Measurements from ENCODE around the gene PPP3R2. TPM values are rescaled to one million over a fixed set of nuclear protein-coding genes. Genes with fewer than 3 reads are reported as not detected.

PPP3R2 gene, protein sequence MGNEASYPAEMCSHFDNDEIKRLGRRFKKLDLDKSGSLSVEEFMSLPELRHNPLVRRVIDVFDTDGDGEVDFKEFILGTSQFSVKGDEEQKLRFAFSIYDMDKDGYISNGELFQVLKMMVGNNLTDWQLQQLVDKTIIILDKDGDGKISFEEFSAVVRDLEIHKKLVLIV
- not detected for total RNA-seq

GRCh38 chr9:101594796-101595195 is at the start of gene PPP3R2:
Gene PPP3R2, minus strand, starts transcription at chr9:101594969. Its CDS starts 48 bp downstream, at chr9:101594921.
- H3K9me3 Mint-ChIP-seq (ENCODE audit: low read depth): no peaks in the 10 kb centered on the region
- H3K27me3 Mint-ChIP-seq: peaks cover 2% of the 10 kb centered on the region
- H3K4me3 Mint-ChIP-seq: no peak within 1 kb of the TSS
- CTCF ChIA-PET: no interaction called here
- no peak within 1 kb of the TSS for H3K27ac Mint-ChIP-seq
- ATAC-seq (no peak), DNase-seq (no peak)
- H3K36me3 Mint-ChIP-seq: no peaks in the 10 kb centered on the region
- no peaks in the 10 kb centered on the region for H3K4me1 Mint-ChIP-seq

DNA sequence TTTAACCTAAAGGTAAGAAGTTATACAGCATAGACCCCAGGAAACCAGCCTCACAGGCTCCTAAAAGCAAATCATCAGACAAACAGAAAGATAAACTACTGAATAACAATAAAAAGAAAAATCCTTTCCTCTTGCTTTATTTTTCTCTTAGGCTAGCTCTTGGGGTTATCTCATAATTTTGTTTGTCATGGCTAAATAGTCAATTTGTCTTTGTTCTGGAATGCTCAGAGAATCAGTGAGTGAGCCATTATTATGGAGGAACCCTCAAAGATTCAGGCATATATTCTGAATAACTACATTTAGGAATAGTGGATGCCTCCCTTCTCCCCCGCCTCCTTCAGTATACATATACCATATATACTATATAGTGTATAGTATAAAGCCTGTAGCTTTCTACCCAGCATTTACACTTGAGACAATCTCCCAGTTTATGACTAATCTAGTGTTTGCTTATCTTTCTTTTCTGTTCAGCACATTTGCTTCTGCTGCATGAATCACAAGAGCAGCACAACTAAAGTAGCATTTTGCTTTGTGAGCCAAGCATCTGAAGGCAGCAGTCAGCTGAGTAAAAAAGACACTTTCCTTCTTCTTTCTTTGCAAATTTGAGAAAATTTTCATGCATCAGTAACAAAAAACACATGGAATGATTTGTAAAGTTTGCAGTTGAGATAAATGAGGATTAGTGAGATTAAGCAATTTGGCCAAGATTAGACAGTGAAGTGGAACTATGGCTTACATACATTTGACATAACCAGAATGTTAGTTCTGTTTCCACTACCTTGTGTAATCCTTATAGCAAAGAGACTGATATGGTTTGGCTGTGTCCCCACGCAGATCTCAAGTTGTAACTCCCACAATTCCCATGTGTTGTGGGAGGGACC is 45.3 kb upstream of the PPP3R2 start:
- H3K4me1 Mint-ChIP-seq: no peaks in the 10 kb centered on the region
- no peak overlapping the region for H3K4me3 Mint-ChIP-seq
- no peaks in the 10 kb centered on the region for H3K9me3 Mint-ChIP-seq (ENCODE audit: low read depth)
- H3K27me3 Mint-ChIP-seq: no peaks in the 10 kb centered on the region
- ATAC-seq (no peak), DNase-seq (no peak)
- H3K27ac Mint-ChIP-seq: no peak overlapping the region
- H3K36me3 Mint-ChIP-seq: no peaks in the 10 kb centered on the region
- CTCF ChIA-PET: no interaction called here

GRCh38 chr9:101639311-101639710 is 44.5 kb upstream of the PPP3R2 start:
- Mint-ChIP-seq H3K27ac (no peak overlapping the region), H3K9me3 (ENCODE audit: low read depth) (no peaks in the 10 kb centered on the region), H3K4me1 (no peaks in the 10 kb centered on the region), H3K4me3 (no peak overlapping the region), H3K27me3 (no peaks in the 10 kb centered on the region), H3K36me3 (no peaks in the 10 kb centered on the region)
- no peak for DNase-seq
- ATAC-seq: no peak
- CTCF ChIA-PET: no interaction called here

DNA sequence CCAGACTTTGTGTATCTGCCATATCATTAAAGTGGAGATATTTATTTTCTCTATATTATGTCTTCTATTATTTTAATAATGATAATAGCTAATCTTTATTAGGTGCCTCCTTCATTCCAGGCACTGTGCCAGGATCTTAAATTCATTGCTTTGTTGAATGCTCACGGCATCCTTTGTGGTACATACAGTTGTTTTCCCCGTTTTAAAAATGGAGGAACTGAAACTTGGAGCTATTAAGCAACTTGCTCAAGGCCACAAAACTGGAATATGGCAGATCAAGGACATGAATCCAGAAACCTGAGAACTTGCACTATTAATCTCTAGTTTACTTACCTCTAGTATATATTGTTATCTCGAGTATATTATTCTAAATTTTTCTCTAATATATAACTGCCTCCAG is 41.5 kb upstream of the PPP3R2 start:
- DNase-seq (no peak), ATAC-seq (no peak)
- Mint-ChIP-seq H3K27ac (no peak overlapping the region), H3K4me1 (no peaks in the 10 kb centered on the region), H3K36me3 (no peaks in the 10 kb centered on the region), H3K27me3 (no peaks in the 10 kb centered on the region), H3K9me3 (ENCODE audit: low read depth) (no peaks in the 10 kb centered on the region), H3K4me3 (no peak overlapping the region)
- CTCF ChIA-PET: no interaction called here

DNA sequence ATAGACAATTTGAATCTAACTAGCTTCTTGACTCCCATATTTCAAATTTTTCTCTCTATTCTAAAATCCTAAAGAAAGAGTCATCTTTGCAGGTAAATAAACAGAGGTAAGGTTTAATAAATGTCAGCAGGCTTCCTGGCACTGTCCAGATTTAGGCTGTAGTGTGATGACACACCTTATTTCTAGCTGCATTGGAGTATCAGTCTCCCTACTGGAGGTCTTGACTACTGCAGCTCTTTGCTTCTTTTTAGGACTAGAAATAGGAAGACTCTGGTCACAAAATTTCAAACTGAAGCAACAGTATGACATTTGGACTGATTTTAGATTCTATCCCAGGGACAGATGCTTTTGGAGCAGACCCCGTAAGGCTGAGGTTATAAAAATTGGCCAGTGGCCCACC is 40.7 kb upstream of the PPP3R2 start:
- no peak for DNase-seq
- Mint-ChIP-seq H3K36me3 (no peaks in the 10 kb centered on the region), H3K4me1 (no peaks in the 10 kb centered on the region), H3K9me3 (ENCODE audit: low read depth) (no peaks in the 10 kb centered on the region), H3K4me3 (no peak overlapping the region), H3K27ac (no peak overlapping the region), H3K27me3 (peaks cover 3% of the 10 kb centered on the region)
- ATAC-seq: no peak
- CTCF ChIA-PET: no interaction called here

DNA sequence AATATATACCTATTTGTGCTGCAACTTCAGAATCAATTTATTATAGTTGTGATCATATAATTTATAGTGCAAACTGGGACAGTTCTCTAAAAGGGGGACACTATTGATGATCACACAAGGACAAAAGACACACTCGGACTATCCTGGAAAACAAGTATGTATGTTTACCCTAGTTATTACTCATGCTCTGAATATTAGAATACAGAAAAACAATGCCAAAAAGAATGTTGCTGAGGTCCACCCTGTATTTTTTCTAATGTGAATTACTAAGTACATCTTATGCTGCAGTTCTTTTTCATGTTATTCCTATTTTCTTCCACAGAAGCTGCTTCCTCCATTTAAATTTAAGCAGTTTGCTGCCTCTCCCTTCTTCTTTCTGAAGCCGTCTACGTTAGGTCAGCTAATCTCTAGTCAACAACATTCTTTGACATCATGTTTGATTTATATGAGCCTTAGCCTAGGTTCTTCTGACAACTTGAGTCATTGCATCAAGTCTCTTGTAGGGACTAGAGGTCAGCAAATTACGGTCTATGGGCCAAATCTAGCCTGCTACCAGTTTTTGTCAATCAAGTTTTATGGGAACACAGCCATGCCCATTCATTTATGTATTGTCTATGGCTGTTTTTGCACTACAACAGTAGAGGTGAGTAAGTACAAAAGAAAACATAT is 40.1 kb upstream of the PPP3R2 start:
- no peak overlapping the region for H3K27ac Mint-ChIP-seq
- H3K27me3 Mint-ChIP-seq: peaks cover 3% of the 10 kb centered on the region
- H3K36me3 Mint-ChIP-seq: no peaks in the 10 kb centered on the region
- no peaks in the 10 kb centered on the region for H3K4me1 Mint-ChIP-seq
- no peaks in the 10 kb centered on the region for H3K9me3 Mint-ChIP-seq (ENCODE audit: low read depth)
- DNase-seq: no peak
- ATAC-seq: no peak
- CTCF ChIA-PET: interaction anchor here (0.7 kb wide), 1 partner anchor 202 kb away, joined by 4 read pairs; no protein-coding TSS in a partner anchor
- no peak overlapping the region for H3K4me3 Mint-ChIP-seq

GRCh38 chr9:101632611-101633010 is 37.8 kb upstream of the PPP3R2 start:
- Mint-ChIP-seq H3K27ac (no peak overlapping the region), H3K4me1 (no peaks in the 10 kb centered on the region), H3K4me3 (no peak overlapping the region), H3K36me3 (no peaks in the 10 kb centered on the region), H3K27me3 (peaks cover 3% of the 10 kb centered on the region), H3K9me3 (ENCODE audit: low read depth) (no peaks in the 10 kb centered on the region)
- ATAC-seq (no peak), DNase-seq (no peak)
- CTCF ChIA-PET: no interaction called here

- no peak for ATAC-seq
- Mint-ChIP-seq H3K4me3 (no peak overlapping the region), H3K27me3 (peaks cover 3% of the 10 kb centered on the region), H3K9me3 (ENCODE audit: low read depth) (no peaks in the 10 kb centered on the region), H3K27ac (no peak overlapping the region), H3K36me3 (no peaks in the 10 kb centered on the region), H3K4me1 (no peaks in the 10 kb centered on the region)
- no peak for DNase-seq
- CTCF ChIA-PET: no interaction called here
Measured at GRCh38 chr9:101631892-101632291, 37.1 kb upstream of the PPP3R2 start.

GRCh38 chr9:101629636-101630035 is 34.9 kb upstream of the PPP3R2 start:
- no peaks in the 10 kb centered on the region for H3K36me3 Mint-ChIP-seq
- CTCF ChIA-PET: interaction anchor here (1.3 kb wide), 1 partner anchor 17 kb away, joined by 3 read pairs; no protein-coding TSS in a partner anchor
- H3K9me3 Mint-ChIP-seq (ENCODE audit: low read depth): no peaks in the 10 kb centered on the region
- no peak overlapping the region for H3K4me3 Mint-ChIP-seq
- H3K27me3 Mint-ChIP-seq: peaks cover 3% of the 10 kb centered on the region
- no peak for DNase-seq
- ATAC-seq: no peak
- H3K27ac Mint-ChIP-seq: no peak overlapping the region
- peaks cover 8% of the 10 kb centered on the region for H3K4me1 Mint-ChIP-seq

GRCh38 chr9:101628173-101628572 is 33.4 kb upstream of the PPP3R2 start:
- DNase-seq (no peak), ATAC-seq (no peak)
- CTCF ChIA-PET: no interaction called here
- H3K27me3 Mint-ChIP-seq: peaks cover 3% of the 10 kb centered on the region
- H3K4me3 Mint-ChIP-seq: no peak overlapping the region
- peaks cover 8% of the 10 kb centered on the region for H3K4me1 Mint-ChIP-seq
- H3K36me3 Mint-ChIP-seq: no peaks in the 10 kb centered on the region
- no peak overlapping the region for H3K27ac Mint-ChIP-seq
- H3K9me3 Mint-ChIP-seq (ENCODE audit: low read depth): no peaks in the 10 kb centered on the region

DNA sequence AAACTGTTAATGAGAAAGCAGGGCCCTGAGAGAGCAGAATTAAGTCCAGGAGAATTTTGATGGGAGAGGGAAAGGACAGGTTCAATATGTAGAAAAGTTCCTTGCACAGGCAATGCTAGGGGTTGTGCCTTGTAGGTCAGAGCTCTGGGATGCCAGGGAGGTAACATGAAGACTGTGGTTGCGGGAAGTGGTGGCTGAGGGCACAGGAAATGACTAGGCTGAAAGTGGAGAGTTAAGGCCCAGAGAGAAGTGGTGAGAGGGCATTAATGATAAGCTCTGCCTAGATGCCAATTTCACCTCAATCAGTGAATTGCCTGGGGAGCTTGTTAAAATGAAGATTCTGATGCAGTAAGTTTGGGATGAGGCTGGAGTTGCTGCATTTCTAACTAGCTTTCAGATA is 31.5 kb upstream of the PPP3R2 start:
- DNase-seq: peak; percentile 52
- no peak for ATAC-seq
- CTCF ChIA-PET: no interaction called here
- Mint-ChIP-seq H3K9me3 (ENCODE audit: low read depth) (no peaks in the 10 kb centered on the region), H3K4me1 (peaks cover 8% of the 10 kb centered on the region), H3K27me3 (peaks cover 6% of the 10 kb centered on the region), H3K4me3 (no peak overlapping the region), H3K36me3 (no peaks in the 10 kb centered on the region), H3K27ac (no peak overlapping the region)

- Mint-ChIP-seq H3K9me3 (ENCODE audit: low read depth) (no peaks in the 10 kb centered on the region), H3K27ac (no peak overlapping the region), H3K27me3 (peaks cover 5% of the 10 kb centered on the region), H3K4me1 (peaks cover 8% of the 10 kb centered on the region), H3K36me3 (no peaks in the 10 kb centered on the region), H3K4me3 (no peak overlapping the region)
- CTCF ChIA-PET: no interaction called here
- ATAC-seq: no peak
- no peak for DNase-seq
Measured at GRCh38 chr9:101625876-101626275, 31.1 kb upstream of the PPP3R2 start.

DNA sequence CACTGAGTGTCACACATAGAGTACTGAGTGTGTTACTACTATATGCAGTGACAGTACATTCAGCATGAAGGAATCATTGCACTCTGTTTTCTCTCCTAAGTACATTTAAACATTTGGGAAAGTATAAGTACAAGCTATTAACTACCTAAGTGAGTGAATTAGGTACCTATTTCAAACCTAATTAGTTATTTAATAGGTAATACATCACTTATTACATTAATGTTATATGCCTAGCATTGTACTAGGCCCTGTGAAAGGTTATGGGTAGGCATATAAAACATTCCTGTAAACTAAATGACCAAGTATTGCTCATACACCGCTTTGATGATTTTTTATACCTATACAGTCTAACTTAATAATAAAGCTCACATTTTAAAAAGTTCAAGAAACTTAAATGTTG is 25.7 kb upstream of the PPP3R2 start:
- Mint-ChIP-seq H3K36me3 (no peaks in the 10 kb centered on the region), H3K9me3 (ENCODE audit: low read depth) (no peaks in the 10 kb centered on the region), H3K27ac (no peak overlapping the region), H3K4me1 (peaks cover 4% of the 10 kb centered on the region), H3K27me3 (peaks cover 6% of the 10 kb centered on the region), H3K4me3 (no peak overlapping the region)
- DNase-seq: no peak
- no peak for ATAC-seq
- CTCF ChIA-PET: no interaction called here

DNA sequence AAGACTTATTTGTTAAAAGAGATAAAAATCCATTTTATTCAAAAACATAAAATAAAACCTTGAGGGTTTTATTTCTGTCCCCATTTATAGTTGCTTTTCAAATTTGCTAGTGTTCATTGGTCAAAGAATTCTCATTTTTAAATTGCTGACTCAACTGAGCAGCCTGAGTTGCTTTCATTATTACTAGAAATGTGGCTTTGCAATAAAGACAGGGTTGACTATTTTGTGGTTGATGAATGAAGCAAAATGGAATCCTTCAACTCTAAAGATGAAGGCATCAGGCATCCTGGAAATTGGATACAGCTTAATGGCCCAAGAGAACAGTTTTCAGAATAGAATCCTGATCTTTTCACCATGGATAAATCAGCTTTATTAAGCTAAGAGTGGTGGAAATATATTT is 23.9 kb upstream of the PPP3R2 start:
- H3K27ac Mint-ChIP-seq: no peak overlapping the region
- peaks cover 6% of the 10 kb centered on the region for H3K27me3 Mint-ChIP-seq
- H3K4me1 Mint-ChIP-seq: peaks cover 4% of the 10 kb centered on the region
- no peak for ATAC-seq
- no peaks in the 10 kb centered on the region for H3K9me3 Mint-ChIP-seq (ENCODE audit: low read depth)
- no peaks in the 10 kb centered on the region for H3K36me3 Mint-ChIP-seq
- no peak overlapping the region for H3K4me3 Mint-ChIP-seq
- CTCF ChIA-PET: no interaction called here
- no peak for DNase-seq
